HepG2 (cell line): Measurements from ENCODE around the gene ASB3. TPM values are rescaled to one million over a fixed set of nuclear protein-coding genes. Genes with fewer than 3 reads are reported as not detected.

Experiments
- CBX5 ChIP-seq: sonication (generic); formaldehyde crosslinking; IDR thresholded peaks from 2 replicates; pipeline ENCODE4 v1.4.0; 2020; ENCODE audit warnings: missing genetic modification reagents, borderline replicate concordance
- GATA4 ChIP-seq: sonication (generic); IDR thresholded peaks from 2 replicates; pipeline ENCODE4 v1.6.1; 2016; ENCODE audit warnings: antibody characterized with exemption, low read depth, borderline replicate concordance
- GPN1 ChIP-seq: sonication (generic); formaldehyde crosslinking; IDR thresholded peaks from 2 replicates; pipeline ENCODE4 v1.5.1; 2020; ENCODE audit warnings: missing genetic modification reagents, borderline replicate concordance
- GZF1 ChIP-seq: sonication (generic); formaldehyde crosslinking; IDR thresholded peaks from 2 replicates; pipeline ENCODE4 v1.5.1; 2020; ENCODE audit warnings: mild to moderate bottlenecking, missing genetic modification reagents
- HNF4A ChIP-seq: sonication (generic); formaldehyde crosslinking; IDR thresholded peaks from 2 replicates; pipeline ENCODE4 v1.4.0; 2020; ENCODE audit warnings: missing genetic modification reagents
- KAT8 ChIP-seq: IDR thresholded peaks from 2 replicates; pipeline ENCODE4 v1.6.1; 2016; ENCODE audit warnings: missing genetic modification reagents, missing compliant biosample characterization
- NCOA1 ChIP-seq: sonication (generic); formaldehyde crosslinking; IDR thresholded peaks from 2 replicates; pipeline ENCODE4 v1.9.0; 2021; ENCODE audit warnings: missing genetic modification reagents
- RARA ChIP-seq: IDR thresholded peaks from 2 replicates; pipeline ENCODE4 v1.6.1; 2016; ENCODE audit warnings: missing genetic modification reagents, missing compliant biosample characterization
- RFXANK ChIP-seq: IDR thresholded peaks from 2 replicates; pipeline ENCODE4 v1.6.1; 2016
- SKI ChIP-seq: fragments of 450-650 bp; IDR thresholded peaks from one replicate; pipeline ENCODE4 v1.6.1; 2018; ENCODE audit warnings: mild to moderate bottlenecking; ENCODE audit not compliant: partially characterized antibody
- SNAI1 ChIP-seq: sonication (generic); formaldehyde crosslinking; IDR thresholded peaks from 2 replicates; pipeline ENCODE4 v1.5.0; 2020; ENCODE audit warnings: mild to moderate bottlenecking, missing genetic modification reagents, borderline replicate concordance
- SUZ12 ChIP-seq: fragments of 150-350 bp; IDR thresholded peaks from 2 replicates; pipeline ENCODE4 v1.6.1; 2014; ENCODE audit warnings: low read depth, low read length
- ZFYVE20 ChIP-seq: sonication (generic); formaldehyde crosslinking; IDR thresholded peaks from 2 replicates; pipeline ENCODE4 v1.8.0; 2023; ENCODE audit warnings: low read depth, mild to moderate bottlenecking, moderate library complexity, missing genetic modification reagents, borderline replicate concordance
- ZNF207 ChIP-seq: fragments of 450-650 bp; IDR thresholded peaks from 2 replicates; pipeline ENCODE4 v1.6.1; 2016; ENCODE audit warnings: antibody characterized with exemption, borderline replicate concordance
- ZNF33B ChIP-seq: sonication (generic); formaldehyde crosslinking; IDR thresholded peaks from 2 replicates; pipeline ENCODE4 v1.5.1; 2020; ENCODE audit warnings: mild to moderate bottlenecking, missing genetic modification reagents
- ZNF510 ChIP-seq: sonication (generic); formaldehyde crosslinking; IDR thresholded peaks from 2 replicates; pipeline ENCODE4 v1.4.0; 2020; ENCODE audit warnings: low read depth, mild to moderate bottlenecking, missing genetic modification reagents
- ZNF530 ChIP-seq: sonication (generic); formaldehyde crosslinking; IDR thresholded peaks from 2 replicates; pipeline ENCODE4 v1.5.0; 2020; ENCODE audit warnings: low read depth, mild to moderate bottlenecking, missing genetic modification reagents
- ZNF724P ChIP-seq: sonication (generic); formaldehyde crosslinking; IDR thresholded peaks from 2 replicates; pipeline ENCODE4 v1.8.0; 2022; ENCODE audit warnings: missing genetic modification reagents, borderline replicate concordance
- ZNF788 ChIP-seq: sonication (generic); formaldehyde crosslinking; IDR thresholded peaks from 2 replicates; pipeline ENCODE4 v1.5.0; 2020; ENCODE audit warnings: mild to moderate bottlenecking, missing genetic modification reagents, borderline replicate concordance
- polyA plus RNA-seq, 8 experiments: library from polyadenylated mRNA; depleted of rRNA in 3 of 8; stranded (reverse) in 7 of 8; unstranded in 1 of 8; fragments of >200 nt; fragmentation: Illumina TruSeq in 4 of 8; extraction: Trizol in 4 of 8; gene quantifications; 2 replicates each; pipeline versions ENCODE4 v1.2.1 to v1.2.3, GENCODE V29; 2011 to 2016; ENCODE audit warnings: low read depth in 4 of 8, missing spikeins in 1 of 8, mixed read lengths in 1 of 8; ENCODE audit not compliant: insufficient read depth in 1 of 8
- total RNA-seq, 5 experiments: library from RNA; depleted of rRNA; stranded (reverse); fragments of >200 nt; fragmentation: Illumina TruSeq; extraction: Trizol; gene quantifications; 2 replicates each; pipeline ENCODE4 v1.2.3, GENCODE V29; 2016; ENCODE audit warnings: low read depth in 1 of 5
- TF ChIP-seq, protein P1 (sequence below): sonication (generic); formaldehyde crosslinking; IDR thresholded peaks from 2 replicates; pipeline ENCODE4 v1.4.0; 2020; ENCODE audit warnings: missing genetic modification reagents, borderline replicate concordance
- TF ChIP-seq, protein P2 (sequence below): sonication (generic); formaldehyde crosslinking; IDR thresholded peaks from 2 replicates; pipeline ENCODE4 v1.4.0; 2020; ENCODE audit warnings: missing genetic modification reagents
- TF ChIP-seq, protein P3 (sequence below): sonication (generic); formaldehyde crosslinking; IDR thresholded peaks from 2 replicates; pipeline ENCODE4 v1.5.1; 2020; ENCODE audit warnings: mild to moderate bottlenecking, moderate library complexity, missing genetic modification reagents

ASB3 gene
- total and polyA plus RNA-seq, 2 of the 13 experiments (the other 11 are each of a cell fraction or from before 2014, with no cell fraction given) = 40.1 to 41.8 TPM

DNA sequence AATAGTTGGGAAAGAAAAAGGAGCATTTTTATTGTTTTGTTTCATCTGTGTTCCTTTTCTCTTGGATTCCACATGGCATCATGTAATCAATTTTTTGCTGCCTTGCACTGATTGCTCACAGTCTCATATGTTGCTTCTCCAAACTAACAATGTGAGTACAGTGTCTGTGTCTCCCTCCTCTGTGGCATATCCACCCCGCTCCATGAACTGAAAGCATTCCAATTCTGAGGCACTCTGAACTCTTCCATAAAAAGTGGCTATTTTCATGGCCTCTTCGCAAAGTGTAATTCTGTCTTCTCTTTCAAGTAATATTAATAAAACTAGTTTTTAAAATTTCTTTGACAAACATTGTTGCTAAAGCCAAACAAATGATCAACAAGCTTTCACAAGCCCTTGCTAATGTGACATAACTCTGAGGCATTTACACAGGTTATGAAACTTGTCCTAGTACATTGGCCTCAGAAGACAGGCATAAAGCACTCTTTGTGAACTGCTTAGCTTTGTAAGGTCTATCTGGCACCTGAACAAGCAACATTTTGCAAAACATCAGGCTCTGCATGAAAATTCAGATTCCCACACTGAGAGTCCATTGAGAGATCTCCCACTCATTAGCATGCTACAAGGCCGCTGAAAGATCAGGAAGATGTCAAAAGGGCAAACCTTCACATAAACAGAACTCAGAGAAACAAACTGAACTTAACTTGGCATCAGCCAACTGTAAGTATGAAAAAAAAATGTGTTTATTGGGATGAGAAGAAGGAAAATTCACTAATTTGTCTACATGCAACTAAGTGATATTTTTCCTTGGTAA is 40.0 kb upstream of the ASB3 start (continued):
- TF ChIP-seq SNAI1 (CRISPR knock-in tag) (peak; percentile 81; the same call in 1 of the 2 replicates), RARA (CRISPR knock-in tag) (peak; percentile 99), KAT8 (CRISPR knock-in tag) (peak; percentile 92), ZNF510 (CRISPR knock-in tag) (no peak), SUZ12 (no peak), GZF1 (CRISPR knock-in tag) (no peak), GATA4 (peak; percentile 93), ZFYVE20 (CRISPR knock-in tag) (no peak), SKI (peak; percentile 93), GPN1 (no peak), NCOA1 (CRISPR knock-in tag) (0 out of 2 replicates have a peak, but pooled peaks have one; percentile 53), CBX5 (peak; percentile 62; the same call in 1 of the 2 replicates), ZNF724P (CRISPR knock-in tag) (no peak), ZNF33B (CRISPR knock-in tag) (peak; percentile 86; the same call in 1 of the 2 replicates), RFXANK (peak; percentile 53; the same call in 1 of the 2 replicates), HNF4A (CRISPR knock-in tag) (peak; percentile 97), ZNF530 (no peak), ZNF207 (no peak), ZNF788 (CRISPR knock-in tag) (peak; percentile 17; the same call in 1 of the 2 replicates)
- TF ChIP-seq, protein P1, sequence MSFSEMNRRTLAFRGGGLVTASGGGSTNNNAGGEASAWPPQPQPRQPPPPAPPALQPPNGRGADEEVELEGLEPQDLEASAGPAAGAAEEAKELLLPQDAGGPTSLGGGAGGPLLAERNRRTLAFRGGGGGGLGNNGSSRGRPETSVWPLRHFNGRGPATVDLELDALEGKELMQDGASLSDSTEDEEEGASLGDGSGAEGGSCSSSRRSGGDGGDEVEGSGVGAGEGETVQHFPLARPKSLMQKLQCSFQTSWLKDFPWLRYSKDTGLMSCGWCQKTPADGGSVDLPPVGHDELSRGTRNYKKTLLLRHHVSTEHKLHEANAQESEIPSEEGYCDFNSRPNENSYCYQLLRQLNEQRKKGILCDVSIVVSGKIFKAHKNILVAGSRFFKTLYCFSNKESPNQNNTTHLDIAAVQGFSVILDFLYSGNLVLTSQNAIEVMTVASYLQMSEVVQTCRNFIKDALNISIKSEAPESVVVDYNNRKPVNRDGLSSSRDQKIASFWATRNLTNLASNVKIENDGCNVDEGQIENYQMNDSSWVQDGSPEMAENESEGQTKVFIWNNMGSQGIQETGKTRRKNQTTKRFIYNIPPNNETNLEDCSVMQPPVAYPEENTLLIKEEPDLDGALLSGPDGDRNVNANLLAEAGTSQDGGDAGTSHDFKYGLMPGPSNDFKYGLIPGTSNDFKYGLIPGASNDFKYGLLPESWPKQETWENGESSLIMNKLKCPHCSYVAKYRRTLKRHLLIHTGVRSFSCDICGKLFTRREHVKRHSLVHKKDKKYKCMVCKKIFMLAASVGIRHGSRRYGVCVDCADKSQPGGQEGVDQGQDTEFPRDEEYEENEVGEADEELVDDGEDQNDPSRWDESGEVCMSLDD = no peak
- TF ChIP-seq, protein P2, sequence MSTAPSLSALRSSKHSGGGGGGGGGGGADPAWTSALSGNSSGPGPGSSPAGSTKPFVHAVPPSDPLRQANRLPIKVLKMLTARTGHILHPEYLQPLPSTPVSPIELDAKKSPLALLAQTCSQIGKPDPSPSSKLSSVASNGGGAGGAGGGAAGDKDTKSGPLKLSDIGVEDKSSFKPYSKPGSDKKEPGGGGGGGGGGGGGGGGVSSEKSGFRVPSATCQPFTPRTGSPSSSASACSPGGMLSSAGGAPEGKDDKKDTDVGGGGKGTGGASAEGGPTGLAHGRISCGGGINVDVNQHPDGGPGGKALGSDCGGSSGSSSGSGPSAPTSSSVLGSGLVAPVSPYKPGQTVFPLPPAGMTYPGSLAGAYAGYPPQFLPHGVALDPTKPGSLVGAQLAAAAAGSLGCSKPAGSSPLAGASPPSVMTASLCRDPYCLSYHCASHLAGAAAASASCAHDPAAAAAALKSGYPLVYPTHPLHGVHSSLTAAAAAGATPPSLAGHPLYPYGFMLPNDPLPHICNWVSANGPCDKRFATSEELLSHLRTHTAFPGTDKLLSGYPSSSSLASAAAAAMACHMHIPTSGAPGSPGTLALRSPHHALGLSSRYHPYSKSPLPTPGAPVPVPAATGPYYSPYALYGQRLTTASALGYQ (CRISPR knock-in tag) = peak; percentile 98
- TF ChIP-seq, protein P3, sequence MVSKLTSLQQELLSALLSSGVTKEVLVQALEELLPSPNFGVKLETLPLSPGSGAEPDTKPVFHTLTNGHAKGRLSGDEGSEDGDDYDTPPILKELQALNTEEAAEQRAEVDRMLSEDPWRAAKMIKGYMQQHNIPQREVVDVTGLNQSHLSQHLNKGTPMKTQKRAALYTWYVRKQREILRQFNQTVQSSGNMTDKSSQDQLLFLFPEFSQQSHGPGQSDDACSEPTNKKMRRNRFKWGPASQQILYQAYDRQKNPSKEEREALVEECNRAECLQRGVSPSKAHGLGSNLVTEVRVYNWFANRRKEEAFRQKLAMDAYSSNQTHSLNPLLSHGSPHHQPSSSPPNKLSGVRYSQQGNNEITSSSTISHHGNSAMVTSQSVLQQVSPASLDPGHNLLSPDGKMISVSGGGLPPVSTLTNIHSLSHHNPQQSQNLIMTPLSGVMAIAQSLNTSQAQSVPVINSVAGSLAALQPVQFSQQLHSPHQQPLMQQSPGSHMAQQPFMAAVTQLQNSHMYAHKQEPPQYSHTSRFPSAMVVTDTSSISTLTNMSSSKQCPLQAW (CRISPR knock-in tag) = peak; percentile 77
